Fibroblast of lung (primary cell): ENCODE measurements around the gene RING1. TPM values are rescaled to one million over a fixed set of nuclear protein-coding genes. Genes with fewer than 3 reads are reported as not detected.
A peak's percentile ranks its signal among the peaks of the same experiment; 100 is the strongest.

Experiments used
- DNase-seq, 2 donors: peaks; one replicate each; pipeline versions ENCODE4 v3.0.0 to v3.0.0-alpha.2; 2010; ENCODE audit warnings: low read depth in 2 of 2
- H2AFZ ChIP-seq: 2 replicates; pipeline ENCODE4 v1.5.1; 2012; ENCODE audit warnings: low read length, control low read depth, inconsistent platforms
- H3K27ac ChIP-seq: 2 replicates; pipeline ENCODE4 v1.5.1; 2011; ENCODE audit warnings: low read length, control low read depth; ENCODE audit not compliant: insufficient read depth
- H3K27me3 ChIP-seq: 2 replicates; pipeline ENCODE4 v1.5.1; 2011; ENCODE audit warnings: mild to moderate bottlenecking, low read length; ENCODE audit not compliant: control insufficient read depth, insufficient read depth
- H3K36me3 ChIP-seq: 2 replicates; pipeline ENCODE4 v1.5.1; 2011; ENCODE audit warnings: low read length; ENCODE audit not compliant: control insufficient read depth, insufficient read depth
- H3K4me1 ChIP-seq: 2 replicates; pipeline ENCODE4 v1.5.1; 2011; ENCODE audit warnings: low read length; ENCODE audit not compliant: control insufficient read depth, insufficient read depth; ENCODE audit errors: extremely low read depth
- H3K4me2 ChIP-seq: 2 replicates; pipeline ENCODE4 v1.5.1; 2011; ENCODE audit warnings: low read length, control low read depth; ENCODE audit not compliant: insufficient read depth; ENCODE audit errors: extremely low read depth
- H3K4me3 ChIP-seq, 4 experiments: fragments of 200-600 bp in 1 of 4; sonication (generic) in 1 of 4; replicated peaks in 1 of 4; 2 replicates each; pipeline ENCODE4 v1.5.1; 2011 to 2016; ENCODE audit warnings: low read length in 4 of 4, low read depth in 3 of 4, mild to moderate bottlenecking in 3 of 4, control low read depth in 2 of 4, inconsistent platforms in 1 of 4, mixed read lengths in 1 of 4; ENCODE audit not compliant: insufficient read depth in 1 of 4; ENCODE audit errors: control extremely low read depth in 1 of 4
- H3K79me2 ChIP-seq: 2 replicates; pipeline ENCODE4 v1.5.1; 2012; ENCODE audit warnings: mild to moderate bottlenecking, low read length, inconsistent platforms; ENCODE audit not compliant: control insufficient read depth, insufficient read depth
- H3K9ac ChIP-seq: 2 replicates; pipeline ENCODE4 v1.5.1; 2011; ENCODE audit warnings: mild to moderate bottlenecking, low read length, control low read depth; ENCODE audit not compliant: insufficient read depth
- H3K9me3 ChIP-seq: 2 replicates; pipeline ENCODE4 v1.5.1; 2012; ENCODE audit warnings: low read depth, low read length; ENCODE audit not compliant: control insufficient read depth, insufficient read depth
- H4K20me1 ChIP-seq: 2 replicates; pipeline ENCODE4 v1.5.1; 2011; ENCODE audit warnings: low read length; ENCODE audit not compliant: control insufficient read depth, insufficient read depth; ENCODE audit errors: extremely low read depth
- EZH2 ChIP-seq: IDR thresholded peaks from 2 replicates; pipeline ENCODE4 v1.5.1; 2012; ENCODE audit warnings: low read length, control low read depth, mild to moderate bottlenecking; ENCODE audit errors: missing control alignments
- polyA plus RNA-seq, 2 donors: library from polyadenylated mRNA; depleted of rRNA in 1 of 2; stranded (reverse) in 1 of 2; unstranded in 1 of 2; fragments of >200 nt; gene quantifications; 2 replicates each; pipeline ENCODE4 v1.2.1, GENCODE V29; 2011 to 2012; ENCODE audit warnings: missing spikeins in 1 of 2
- total RNA-seq: library from RNA; depleted of rRNA; stranded (reverse); fragments of >200 nt; gene quantifications from 2 replicates; pipeline ENCODE4 v1.2.1, GENCODE V29; 2014
- TF ChIP-seq, protein P1 (sequence below), 2 donors: IDR thresholded peaks in 1 of 2; conservative IDR thresholded peaks in 1 of 2; 1 replicate in 1 of 2; 2 replicates in 1 of 2; pipeline ENCODE4 v1.5.1; 2011 to 2012; ENCODE audit warnings: low read length in 2 of 2, control low read depth in 1 of 2, inconsistent platforms in 1 of 2, low read depth in 1 of 2, mild to moderate bottlenecking in 1 of 2

The RING1 gene
- total and polyA plus RNA-seq, 2 donors (not counting 1 experiment from before 2014, with no cell fraction given): 24.7 to 30.6 TPM

DNA sequence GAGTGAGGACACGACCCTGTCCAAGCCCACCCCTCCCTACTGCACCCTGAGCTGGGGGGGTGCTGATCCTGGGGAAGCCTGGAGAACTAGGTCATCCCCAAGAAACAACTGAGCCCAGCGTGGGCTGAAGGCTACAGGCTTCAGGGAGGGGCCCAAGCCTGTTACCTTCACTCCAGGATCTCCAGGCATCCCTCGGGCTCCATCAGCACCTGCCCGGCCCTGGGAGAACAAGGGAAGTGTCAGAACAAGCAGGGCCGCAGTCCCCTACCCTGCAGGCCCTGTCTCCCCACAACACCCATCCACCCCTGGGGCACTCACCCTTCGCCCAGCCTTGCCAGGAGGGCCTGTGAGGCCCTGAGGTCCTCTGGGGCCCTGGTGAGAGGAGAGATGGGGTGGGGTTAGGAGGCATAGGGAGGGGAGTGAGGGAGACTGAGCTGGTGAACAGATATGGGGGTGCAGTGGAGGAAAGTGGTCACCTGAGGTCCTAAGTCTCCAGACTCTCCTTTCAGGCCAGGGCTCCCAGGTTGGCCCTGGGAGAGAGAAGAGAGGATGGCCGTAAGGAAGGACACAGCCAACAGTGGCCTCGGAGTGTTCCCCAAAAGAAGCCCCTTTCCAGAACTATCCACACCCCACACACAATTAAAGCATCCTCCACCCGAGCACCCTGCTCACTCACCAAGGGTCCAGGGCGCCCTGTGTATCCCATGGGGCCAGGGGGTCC is 29.4 kb upstream of the RING1 start:
- Histone ChIP-seq H4K20me1 (no peaks in the 10 kb centered on the region), H3K27ac (no peak overlapping the region), H3K36me3 (no peaks in the 10 kb centered on the region), H2AFZ (no peak overlapping the region), H3K4me3 (no peak overlapping the region), H3K9me3 (no peaks in the 10 kb centered on the region), H3K79me2 (no peaks in the 10 kb centered on the region), H3K4me2 (no peak overlapping the region), H3K4me1 (no peaks in the 10 kb centered on the region), H3K27me3 (no peaks in the 10 kb centered on the region), H3K9ac (no peak overlapping the region)
- TF ChIP-seq, protein P1, sequence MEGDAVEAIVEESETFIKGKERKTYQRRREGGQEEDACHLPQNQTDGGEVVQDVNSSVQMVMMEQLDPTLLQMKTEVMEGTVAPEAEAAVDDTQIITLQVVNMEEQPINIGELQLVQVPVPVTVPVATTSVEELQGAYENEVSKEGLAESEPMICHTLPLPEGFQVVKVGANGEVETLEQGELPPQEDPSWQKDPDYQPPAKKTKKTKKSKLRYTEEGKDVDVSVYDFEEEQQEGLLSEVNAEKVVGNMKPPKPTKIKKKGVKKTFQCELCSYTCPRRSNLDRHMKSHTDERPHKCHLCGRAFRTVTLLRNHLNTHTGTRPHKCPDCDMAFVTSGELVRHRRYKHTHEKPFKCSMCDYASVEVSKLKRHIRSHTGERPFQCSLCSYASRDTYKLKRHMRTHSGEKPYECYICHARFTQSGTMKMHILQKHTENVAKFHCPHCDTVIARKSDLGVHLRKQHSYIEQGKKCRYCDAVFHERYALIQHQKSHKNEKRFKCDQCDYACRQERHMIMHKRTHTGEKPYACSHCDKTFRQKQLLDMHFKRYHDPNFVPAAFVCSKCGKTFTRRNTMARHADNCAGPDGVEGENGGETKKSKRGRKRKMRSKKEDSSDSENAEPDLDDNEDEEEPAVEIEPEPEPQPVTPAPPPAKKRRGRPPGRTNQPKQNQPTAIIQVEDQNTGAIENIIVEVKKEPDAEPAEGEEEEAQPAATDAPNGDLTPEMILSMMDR (conservative IDR thresholded peaks at IDR 0.05 in 1 of 2, IDR thresholded peaks at IDR 0.05 in 1 of 2; ENCODE audit: low read depth in 1 of 2, low read length in 2 of 2): no peak
- no peak for TF ChIP-seq EZH2
- DNase-seq: no peak

DNA sequence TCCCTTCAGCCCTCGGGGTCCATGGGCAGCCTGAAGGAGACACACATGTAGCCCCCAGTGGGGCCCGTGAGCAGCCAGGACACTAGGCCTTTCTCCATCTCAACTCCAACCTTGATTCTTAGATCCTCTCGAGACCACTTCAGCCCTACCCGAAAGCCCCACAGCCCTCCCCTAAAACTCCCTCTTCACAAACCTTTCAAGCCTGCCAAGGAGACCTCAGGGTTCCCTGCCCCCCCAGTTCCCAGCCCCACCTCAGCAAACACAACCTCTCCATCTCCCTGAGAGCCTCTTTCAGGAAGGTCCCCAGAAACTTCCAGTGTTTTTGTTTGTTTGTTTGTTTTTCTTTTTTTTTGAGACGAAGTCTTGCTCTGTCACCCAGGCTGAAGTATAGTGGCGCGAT is 27.2 kb upstream of the RING1 start:
- no peak for DNase-seq
- no peaks in the 10 kb centered on the region for H3K36me3 ChIP-seq
- H2AFZ ChIP-seq: no peak overlapping the region
- H3K9me3 ChIP-seq: no peaks in the 10 kb centered on the region
- no peak overlapping the region for H3K4me3 ChIP-seq
- no peak overlapping the region for H3K4me2 ChIP-seq
- H3K9ac ChIP-seq: no peak overlapping the region
- H4K20me1 ChIP-seq: no peaks in the 10 kb centered on the region
- H3K4me1 ChIP-seq: no peaks in the 10 kb centered on the region
- no peaks in the 10 kb centered on the region for H3K79me2 ChIP-seq
- H3K27me3 ChIP-seq: no peaks in the 10 kb centered on the region
- H3K27ac ChIP-seq: no peak overlapping the region
- TF ChIP-seq EZH2: no peak
- TF ChIP-seq, protein P1 (conservative IDR thresholded peaks at IDR 0.05 in 1 of 2, IDR thresholded peaks at IDR 0.05 in 1 of 2; ENCODE audit: low read depth in 1 of 2, low read length in 2 of 2): no peak

GRCh38 chr6:33183071-33183683 is 25.1 kb upstream of the RING1 start:
- Histone ChIP-seq H3K4me2 (no peak overlapping the region), H3K36me3 (no peaks in the 10 kb centered on the region), H4K20me1 (no peaks in the 10 kb centered on the region), H3K79me2 (no peaks in the 10 kb centered on the region), H2AFZ (peak overlapping the region; percentile 54), H3K27ac (no peak overlapping the region), H3K9me3 (no peaks in the 10 kb centered on the region), H3K4me3 (no peak overlapping the region), H3K9ac (no peak overlapping the region), H3K4me1 (no peaks in the 10 kb centered on the region), H3K27me3 (no peaks in the 10 kb centered on the region)
- no peak for DNase-seq
- TF ChIP-seq, protein P1 (conservative IDR thresholded peaks at IDR 0.05 in 1 of 2, IDR thresholded peaks at IDR 0.05 in 1 of 2; ENCODE audit: low read depth in 1 of 2, low read length in 2 of 2): no peak
- TF ChIP-seq EZH2: no peak
